H9 (cell line): ENCODE data around the gene CTSL. TPM values are rescaled to one million over a fixed set of nuclear protein-coding genes. Genes with fewer than 3 reads are reported as not detected.

Experiments used
- DNase-seq: peaks from one replicate; pipeline ENCODE4 v3.0.0-alpha.2; 2017
- H2AFZ ChIP-seq: one replicate; pipeline ENCODE4 v1.6.1; 2013; ENCODE audit warnings: mild to moderate bottlenecking, low read length, control low read depth, moderate library complexity
- H2AK5ac ChIP-seq: 2 replicates; pipeline ENCODE4 v1.6.1; 2013; ENCODE audit warnings: low read length, control low read depth, mixed read lengths; ENCODE audit not compliant: insufficient read length
- H2BK120ac ChIP-seq: one replicate; pipeline ENCODE4 v1.6.1; 2013; ENCODE audit warnings: low read depth, mild to moderate bottlenecking, low read length, control low read depth, inconsistent platforms; ENCODE audit not compliant: poor library complexity, severe bottlenecking
- H2BK12ac ChIP-seq: 2 replicates; pipeline ENCODE4 v1.6.1; 2013; ENCODE audit warnings: low read length, control low read depth, mixed read lengths, low read depth; ENCODE audit not compliant: insufficient read length
- H2BK15ac ChIP-seq: 2 replicates; pipeline ENCODE4 v1.6.1; 2013; ENCODE audit warnings: low read depth, low read length, control low read depth
- H2BK20ac ChIP-seq: one replicate; pipeline ENCODE4 v1.6.1; 2013; ENCODE audit warnings: low read depth, mild to moderate bottlenecking, low read length, control low read depth, inconsistent platforms; ENCODE audit not compliant: poor library complexity, severe bottlenecking
- H2BK5ac ChIP-seq: 2 replicates; pipeline ENCODE4 v1.6.1; 2013; ENCODE audit warnings: low read length, control low read depth, mixed read lengths; ENCODE audit not compliant: insufficient read length
- H3K14ac ChIP-seq: 2 replicates; pipeline ENCODE4 v1.6.1; 2013; ENCODE audit warnings: low read length, control low read depth; ENCODE audit not compliant: insufficient read depth
- H3K18ac ChIP-seq: 2 replicates; pipeline ENCODE4 v1.6.1; 2013; ENCODE audit warnings: low read depth, mild to moderate bottlenecking, mixed read lengths, low read length, control low read depth; ENCODE audit not compliant: insufficient read length
- H3K23ac ChIP-seq: 2 replicates; pipeline ENCODE4 v1.6.1; 2013; ENCODE audit warnings: low read length, control low read depth, mixed read lengths, low read depth; ENCODE audit not compliant: insufficient read length
- H3K23me2 ChIP-seq: 2 replicates; pipeline ENCODE4 v1.6.1; 2013; ENCODE audit warnings: low read depth, mild to moderate bottlenecking, mixed read lengths, low read length, control low read depth; ENCODE audit not compliant: insufficient read length, poor library complexity, severe bottlenecking
- H3K27ac ChIP-seq: 2 replicates; pipeline ENCODE4 v1.5.1; 2013; ENCODE audit warnings: low read length, control low read depth, mixed read lengths, low read depth; ENCODE audit not compliant: insufficient read length
- H3K27me3 ChIP-seq: 2 replicates; pipeline ENCODE4 v1.6.1; 2013; ENCODE audit warnings: low read length, control low read depth, inconsistent platforms; ENCODE audit not compliant: insufficient read depth
- H3K4ac ChIP-seq: 2 replicates; pipeline ENCODE4 v1.6.1; 2013; ENCODE audit warnings: low read depth, mild to moderate bottlenecking, control low read depth, inconsistent platforms, low read length, moderate library complexity
- H3K4me1 ChIP-seq: 2 replicates; pipeline ENCODE4 v1.6.1; 2013; ENCODE audit warnings: low read length, control low read depth, inconsistent platforms; ENCODE audit not compliant: insufficient read depth
- H3K4me2 ChIP-seq: 2 replicates; pipeline ENCODE4 v1.6.1; 2013; ENCODE audit warnings: low read length, control low read depth, mixed read lengths; ENCODE audit not compliant: insufficient read length, insufficient read depth
- H3K56ac ChIP-seq: 2 replicates; pipeline ENCODE4 v1.6.1; 2013; ENCODE audit warnings: low read depth, mild to moderate bottlenecking, mixed read lengths, low read length, control low read depth; ENCODE audit not compliant: insufficient read length
- H3K79me1 ChIP-seq: 2 replicates; pipeline ENCODE4 v1.6.1; 2013; ENCODE audit warnings: low read depth, mild to moderate bottlenecking, moderate library complexity, low read length, control low read depth, inconsistent platforms; ENCODE audit not compliant: insufficient read depth, poor library complexity, severe bottlenecking
- H3K79me2 ChIP-seq: 2 replicates; pipeline ENCODE4 v1.6.1; 2013; ENCODE audit warnings: low read length, control low read depth, inconsistent platforms; ENCODE audit not compliant: insufficient read depth
- H3K9ac ChIP-seq: 2 replicates; pipeline ENCODE4 v1.6.1; 2013; ENCODE audit warnings: low read length, control low read depth, mixed read lengths; ENCODE audit not compliant: insufficient read length; ENCODE audit errors: extremely low read depth
- H3K9me3 ChIP-seq: one replicate; pipeline ENCODE4 v1.6.1; 2013; ENCODE audit warnings: low read depth, low read length, inconsistent platforms; ENCODE audit not compliant: control insufficient read depth
- H3T11ph ChIP-seq: one replicate; pipeline ENCODE4 v1.6.1; 2013; ENCODE audit warnings: mild to moderate bottlenecking, low read length, control low read depth, inconsistent platforms
- H4K20me1 ChIP-seq: one replicate; pipeline ENCODE4 v1.6.1; 2013; ENCODE audit not compliant: control insufficient read depth, insufficient read length, insufficient read depth
- H4K5ac ChIP-seq: 2 replicates; pipeline ENCODE4 v1.6.1; 2013; ENCODE audit warnings: low read depth, mild to moderate bottlenecking, mixed read lengths, low read length, control low read depth; ENCODE audit not compliant: insufficient read length
- H4K8ac ChIP-seq: replicated peaks from 2 replicates; pipeline ENCODE4 v1.6.1; 2013; ENCODE audit warnings: low read length, control low read depth, mixed read lengths, low read depth; ENCODE audit not compliant: insufficient read length
- H4K91ac ChIP-seq: 2 replicates; pipeline ENCODE4 v1.6.1; 2013; ENCODE audit warnings: low read depth, mild to moderate bottlenecking, moderate library complexity, mixed read lengths, low read length, control low read depth; ENCODE audit not compliant: insufficient read length
- H3K27ac Mint-ChIP-seq, 3 experiments: 2 replicates in 2 of 3; 3 replicates in 1 of 3; pipeline ENCODE4 v1.8.0; 2020 to 2021; ENCODE audit warnings: mixed read lengths in 3 of 3, mild to moderate bottlenecking in 1 of 3, moderate library complexity in 1 of 3
- H3K27me3 Mint-ChIP-seq: 2 replicates; pipeline ENCODE4 v1.8.0; 2021; ENCODE audit warnings: low read depth, mild to moderate bottlenecking, moderate library complexity, mixed read lengths
- H3K36me3 Mint-ChIP-seq, 3 experiments: 2 replicates in 2 of 3; 3 replicates in 1 of 3; pipeline ENCODE4 v1.8.0; 2020 to 2021; ENCODE audit warnings: low read depth in 3 of 3, mixed read lengths in 3 of 3; ENCODE audit not compliant: insufficient read depth in 1 of 3
- H3K4me1 Mint-ChIP-seq, 2 experiments: 2 replicates each; pipeline ENCODE4 v1.8.0; 2020; ENCODE audit warnings: mixed read lengths in 2 of 2
- H3K4me3 Mint-ChIP-seq, 2 experiments: 2 replicates in 1 of 2; 3 replicates in 1 of 2; pipeline ENCODE4 v1.8.0; 2020 to 2021; ENCODE audit warnings: mild to moderate bottlenecking in 2 of 2, mixed read lengths in 2 of 2, moderate library complexity in 1 of 2
- H3K9me3 Mint-ChIP-seq, 2 experiments: 2 replicates in 1 of 2; 3 replicates in 1 of 2; pipeline ENCODE4 v1.8.0; 2020; ENCODE audit warnings: mild to moderate bottlenecking in 2 of 2, mixed read lengths in 2 of 2, moderate library complexity in 1 of 2
- CTCF ChIP-seq: fragments of 200-600 bp; sonication (generic); conservative IDR thresholded peaks from 3 replicates; pipeline ENCODE4 v1.8.0; 2021; ENCODE audit warnings: antibody characterized with exemption, mild to moderate bottlenecking
- WGBS: extraction: QIAGEN DNeasy Blood & Tissue Kit; methylation state at CpG from one replicate; pipeline ENCODE4 v1.1.7; 2013; ENCODE audit warnings: missing lambda C conversion rate, low lambda C conversion rate, mixed read lengths; ENCODE audit not compliant: insufficient read length; ENCODE audit errors: extremely low coverage; 5-methylcytosine and 5-hydroxymethylcytosine counted together
- total RNA-seq: library from RNA; stranded (reverse); gene quantifications from 2 replicates; pipeline ENCODE4 v1.2.1, GENCODE V29; 2021

The CTSL gene
- total RNA-seq, 1 experiment from 2014 or later: 28.9 TPM

DNA sequence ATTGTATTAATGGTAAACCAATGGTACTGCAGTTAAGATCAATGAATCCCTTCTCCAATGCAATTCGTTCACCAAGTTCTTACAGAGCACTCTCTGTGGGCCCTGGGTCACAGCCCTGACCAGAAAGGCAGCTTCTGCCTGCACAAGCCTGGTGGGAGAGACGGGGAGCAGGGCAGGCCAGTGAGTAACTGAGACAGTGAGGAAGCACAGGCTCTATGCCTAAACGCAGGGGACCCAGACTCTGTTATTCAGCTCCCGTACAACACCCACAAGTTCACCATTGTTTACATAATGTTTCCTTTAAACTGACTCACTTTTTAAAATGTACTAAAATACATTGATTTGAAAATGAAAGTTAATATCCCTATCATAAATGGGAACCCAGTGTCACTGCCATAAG lies 40.5 kb upstream of the CTSL start:
- H3K4me1 ChIP-seq: no peaks in the 10 kb centered on the region
- H2AK5ac ChIP-seq: no peak overlapping the region
- no peak overlapping the region for H2BK5ac ChIP-seq
- Mint-ChIP-seq H3K27me3 (no peaks in the 10 kb centered on the region), H3K4me1 (peaks cover 9 to 13% of the 10 kb centered on the region in 2 experiments; a peak in 3 of 4 replicates), H3K4me3 (no peak overlapping the region), H3K27ac (peak overlapping the region in 1 of 3 experiments; percentile 67; a peak in 2 of 7 replicates), H3K9me3 (no peaks in the 10 kb centered on the region), H3K36me3 (peaks cover 69 to 75% (median 71%) of the 10 kb centered on the region in 3 experiments)
- H3K14ac ChIP-seq: no peak overlapping the region
- no peaks in the 10 kb centered on the region for H4K20me1 ChIP-seq
- no peaks in the 10 kb centered on the region for H3K79me2 ChIP-seq
- H2BK120ac ChIP-seq: no peak overlapping the region
- H4K5ac ChIP-seq: no peak overlapping the region
- no peaks in the 10 kb centered on the region for H3K27me3 ChIP-seq
- H3K79me1 ChIP-seq: no peaks in the 10 kb centered on the region
- no peak for TF ChIP-seq CTCF
- DNase-seq: peak; percentile 22
- no peak overlapping the region for H3K4ac ChIP-seq
- no peak overlapping the region for H2BK15ac ChIP-seq
- no peaks in the 10 kb centered on the region for H3K9me3 ChIP-seq
- no peak overlapping the region for H4K91ac ChIP-seq
- H3K9ac ChIP-seq: no peak overlapping the region
- no peak overlapping the region for H3K56ac ChIP-seq
- H3T11ph ChIP-seq: no peak overlapping the region
- H3K23ac ChIP-seq: no peak overlapping the region
- H3K27ac ChIP-seq: no peak overlapping the region
- H3K18ac ChIP-seq: no peak overlapping the region
- no peak overlapping the region for H2BK20ac ChIP-seq
- H2BK12ac ChIP-seq: no peak overlapping the region
- H3K23me2 ChIP-seq: no peaks in the 10 kb centered on the region
- no peak overlapping the region for H3K4me2 ChIP-seq
- H2AFZ ChIP-seq: no peak overlapping the region
- WGBS: no CpG with 5 or more reads among the region's 4 CpGs
- H4K8ac ChIP-seq: no peak overlapping the region
